MM.1S (cell line): ENCODE measurements around the gene DEDD2.

ENCODE experiments used
- EZH2 ChIP-seq: fragments of 300-600 bp; sonication (generic); optimal IDR thresholded peaks from 2 replicates; pipeline ENCODE3; 2017; ENCODE audit warnings: low read depth, mild to moderate bottlenecking, antibody characterized with exemption, low read length, mixed read lengths
- EZH2phosphoT487 ChIP-seq: fragments of 300-600 bp; sonication (generic); IDR thresholded peaks from 2 replicates; pipeline ENCODE4 v1.6.1; 2018; ENCODE audit warnings: antibody characterized with exemption, low read length
- TF ChIP-seq, protein P1 (sequence below): fragments of 300-600 bp; sonication (generic); IDR thresholded peaks from 2 replicates; pipeline ENCODE4 v1.5.1; 2016; ENCODE audit warnings: antibody characterized with exemption, low read length, mixed read lengths

DNA sequence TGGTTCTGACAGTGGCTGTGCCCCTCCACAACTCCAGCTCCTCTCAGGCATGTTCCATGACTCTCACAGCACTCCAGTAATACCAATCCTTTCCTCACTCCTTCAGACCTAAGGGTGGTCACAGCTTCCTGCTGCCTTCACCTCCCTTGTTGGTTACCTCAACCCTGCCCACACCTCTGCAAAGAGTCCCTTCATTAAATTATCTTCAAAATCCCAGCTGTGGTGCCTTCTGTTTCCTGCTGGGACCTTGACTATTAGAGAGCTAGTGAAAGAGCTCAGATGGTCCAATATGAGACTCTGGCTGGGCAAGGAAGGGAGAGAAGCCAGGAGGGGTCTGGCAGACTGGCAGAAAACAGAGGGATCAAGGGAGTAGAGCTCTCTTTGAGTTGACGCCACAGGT, 26.1 kb downstream of the DEDD2 start:
- TF ChIP-seq EZH2 (no peak), EZH2phosphoT487 (no peak)
- TF ChIP-seq, protein P1, sequence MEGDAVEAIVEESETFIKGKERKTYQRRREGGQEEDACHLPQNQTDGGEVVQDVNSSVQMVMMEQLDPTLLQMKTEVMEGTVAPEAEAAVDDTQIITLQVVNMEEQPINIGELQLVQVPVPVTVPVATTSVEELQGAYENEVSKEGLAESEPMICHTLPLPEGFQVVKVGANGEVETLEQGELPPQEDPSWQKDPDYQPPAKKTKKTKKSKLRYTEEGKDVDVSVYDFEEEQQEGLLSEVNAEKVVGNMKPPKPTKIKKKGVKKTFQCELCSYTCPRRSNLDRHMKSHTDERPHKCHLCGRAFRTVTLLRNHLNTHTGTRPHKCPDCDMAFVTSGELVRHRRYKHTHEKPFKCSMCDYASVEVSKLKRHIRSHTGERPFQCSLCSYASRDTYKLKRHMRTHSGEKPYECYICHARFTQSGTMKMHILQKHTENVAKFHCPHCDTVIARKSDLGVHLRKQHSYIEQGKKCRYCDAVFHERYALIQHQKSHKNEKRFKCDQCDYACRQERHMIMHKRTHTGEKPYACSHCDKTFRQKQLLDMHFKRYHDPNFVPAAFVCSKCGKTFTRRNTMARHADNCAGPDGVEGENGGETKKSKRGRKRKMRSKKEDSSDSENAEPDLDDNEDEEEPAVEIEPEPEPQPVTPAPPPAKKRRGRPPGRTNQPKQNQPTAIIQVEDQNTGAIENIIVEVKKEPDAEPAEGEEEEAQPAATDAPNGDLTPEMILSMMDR: no peak
